Adrenal gland (tissue), 5 donors: Measurements from ENCODE around the gene CLEC11A.
"Not testable (repeated sequence)": the region's sequence is repeated elsewhere in the genome, so short reads cannot be mapped to it uniquely, and the experiment has no call there.

Experiments
- POLR2A ChIP-seq, 2 donors: fragments of 450-650 bp; IDR thresholded peaks; one replicate each; pipeline ENCODE4 v1.6.1; 2017; ENCODE audit warnings: antibody characterized with exemption in 2 of 2, mild to moderate bottlenecking in 2 of 2, moderate library complexity in 1 of 2
- TF ChIP-seq, protein P1 (sequence below), 6 experiments: fragments of 450-650 bp in 4 of 6; fragments of 200-600 bp in 2 of 6; sonication (generic) in 1 of 6; IDR thresholded peaks; 1 replicate in 5 of 6; 2 replicates in 1 of 6; pipeline versions ENCODE4 v1.5.1 to v1.8.0; 2016 to 2021; ENCODE audit warnings: antibody characterized with exemption in 6 of 6, mild to moderate bottlenecking in 2 of 6, moderate library complexity in 1 of 6
- donor health status: DM: no; HTN: no; CAD: no.

DNA sequence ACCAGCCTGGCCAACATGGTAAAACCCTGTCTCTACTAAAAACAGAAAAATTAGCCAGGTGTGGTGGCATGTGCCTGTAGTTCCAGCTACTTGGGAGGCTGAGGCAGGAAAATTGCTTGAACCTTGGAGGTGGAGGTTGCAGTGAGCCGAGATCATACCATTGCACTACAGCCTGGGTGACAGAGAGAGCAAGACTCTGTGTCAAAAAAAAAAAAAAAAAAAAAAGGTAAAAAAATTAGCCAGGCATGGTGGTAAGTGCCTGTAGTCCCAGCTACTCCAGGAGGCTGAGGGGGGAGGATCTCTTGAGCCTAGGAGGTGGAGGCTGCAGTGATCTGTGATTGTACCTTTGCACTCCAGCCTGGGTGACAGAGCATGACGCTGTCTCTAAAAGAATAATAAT, 47.0 kb downstream of the CLEC11A start, which contains the start of gene GPR32:
- TF ChIP-seq, protein P1, sequence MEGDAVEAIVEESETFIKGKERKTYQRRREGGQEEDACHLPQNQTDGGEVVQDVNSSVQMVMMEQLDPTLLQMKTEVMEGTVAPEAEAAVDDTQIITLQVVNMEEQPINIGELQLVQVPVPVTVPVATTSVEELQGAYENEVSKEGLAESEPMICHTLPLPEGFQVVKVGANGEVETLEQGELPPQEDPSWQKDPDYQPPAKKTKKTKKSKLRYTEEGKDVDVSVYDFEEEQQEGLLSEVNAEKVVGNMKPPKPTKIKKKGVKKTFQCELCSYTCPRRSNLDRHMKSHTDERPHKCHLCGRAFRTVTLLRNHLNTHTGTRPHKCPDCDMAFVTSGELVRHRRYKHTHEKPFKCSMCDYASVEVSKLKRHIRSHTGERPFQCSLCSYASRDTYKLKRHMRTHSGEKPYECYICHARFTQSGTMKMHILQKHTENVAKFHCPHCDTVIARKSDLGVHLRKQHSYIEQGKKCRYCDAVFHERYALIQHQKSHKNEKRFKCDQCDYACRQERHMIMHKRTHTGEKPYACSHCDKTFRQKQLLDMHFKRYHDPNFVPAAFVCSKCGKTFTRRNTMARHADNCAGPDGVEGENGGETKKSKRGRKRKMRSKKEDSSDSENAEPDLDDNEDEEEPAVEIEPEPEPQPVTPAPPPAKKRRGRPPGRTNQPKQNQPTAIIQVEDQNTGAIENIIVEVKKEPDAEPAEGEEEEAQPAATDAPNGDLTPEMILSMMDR (IDR thresholded peaks at IDR 0.05), result not testable (repeated sequence)
- TF ChIP-seq POLR2A (IDR thresholded peaks at IDR 0.05), result not testable (repeated sequence)
